CD4-positive, alpha-beta T cell treated with Interleukin-17A for 4 hours (primary cell): ENCODE data around the gene SRRM2.

Experiments
- DNase-seq: peaks from one replicate; pipeline ENCODE4 v3.0.0-alpha.2; 2020; ENCODE audit warnings: mixed read lengths

The SRRM2 gene

DNA sequence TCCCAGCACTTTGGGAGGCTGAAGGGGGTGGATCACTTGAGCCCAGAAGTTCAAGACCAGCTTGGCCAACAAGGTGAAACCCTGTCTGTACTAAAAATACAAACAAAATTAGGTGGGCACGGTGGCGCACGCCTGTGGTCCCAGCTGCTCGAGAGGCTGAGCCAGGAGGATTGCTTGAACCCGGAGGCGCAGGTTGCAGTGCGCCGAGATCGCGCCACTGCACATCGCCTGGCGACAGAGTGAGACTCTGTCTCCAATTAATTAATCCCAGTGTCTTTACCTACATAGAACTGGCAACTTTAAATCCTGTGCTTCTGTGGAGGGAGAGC is 26.2 kb downstream of the SRRM2 start:
- DNase-seq = no peak

DNA sequence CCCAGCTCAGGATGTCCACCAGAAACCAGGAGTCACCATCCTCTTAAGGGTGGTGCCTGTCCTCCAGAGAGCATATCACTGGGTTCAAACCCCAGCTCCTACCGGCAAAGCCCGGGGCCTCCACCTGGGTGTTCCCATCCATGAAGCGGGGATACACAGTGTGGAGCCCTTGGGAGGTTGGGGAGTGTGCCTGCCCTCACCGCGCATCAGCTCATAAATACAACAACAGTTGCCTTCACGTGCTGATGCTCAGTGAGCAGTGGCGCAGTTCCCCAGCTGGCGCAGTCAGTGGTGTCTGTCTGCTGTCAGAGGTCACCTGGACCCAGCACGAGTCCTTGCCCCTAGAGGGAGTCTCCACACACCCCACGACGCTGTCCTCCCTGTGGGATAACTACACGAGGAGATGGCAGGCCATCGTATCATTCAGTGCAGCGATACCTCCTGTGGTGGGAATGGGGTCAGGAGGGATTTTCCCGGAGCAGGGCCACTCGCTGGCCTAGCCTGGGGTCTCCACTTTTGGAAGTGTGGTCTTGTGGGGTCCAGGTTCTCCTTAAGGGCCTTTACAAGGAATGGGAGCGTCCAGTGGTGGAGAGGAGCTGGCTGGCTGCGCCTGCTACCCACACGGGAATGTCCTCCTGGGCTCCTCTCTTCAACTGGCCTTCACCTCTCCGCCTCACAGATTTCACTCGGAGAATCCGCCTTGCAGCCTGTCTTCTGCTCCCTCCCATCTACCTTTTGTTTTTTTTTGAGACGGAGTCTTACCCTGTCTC is 26.9 kb downstream of the SRRM2 start:
- no peak for DNase-seq

DNA sequence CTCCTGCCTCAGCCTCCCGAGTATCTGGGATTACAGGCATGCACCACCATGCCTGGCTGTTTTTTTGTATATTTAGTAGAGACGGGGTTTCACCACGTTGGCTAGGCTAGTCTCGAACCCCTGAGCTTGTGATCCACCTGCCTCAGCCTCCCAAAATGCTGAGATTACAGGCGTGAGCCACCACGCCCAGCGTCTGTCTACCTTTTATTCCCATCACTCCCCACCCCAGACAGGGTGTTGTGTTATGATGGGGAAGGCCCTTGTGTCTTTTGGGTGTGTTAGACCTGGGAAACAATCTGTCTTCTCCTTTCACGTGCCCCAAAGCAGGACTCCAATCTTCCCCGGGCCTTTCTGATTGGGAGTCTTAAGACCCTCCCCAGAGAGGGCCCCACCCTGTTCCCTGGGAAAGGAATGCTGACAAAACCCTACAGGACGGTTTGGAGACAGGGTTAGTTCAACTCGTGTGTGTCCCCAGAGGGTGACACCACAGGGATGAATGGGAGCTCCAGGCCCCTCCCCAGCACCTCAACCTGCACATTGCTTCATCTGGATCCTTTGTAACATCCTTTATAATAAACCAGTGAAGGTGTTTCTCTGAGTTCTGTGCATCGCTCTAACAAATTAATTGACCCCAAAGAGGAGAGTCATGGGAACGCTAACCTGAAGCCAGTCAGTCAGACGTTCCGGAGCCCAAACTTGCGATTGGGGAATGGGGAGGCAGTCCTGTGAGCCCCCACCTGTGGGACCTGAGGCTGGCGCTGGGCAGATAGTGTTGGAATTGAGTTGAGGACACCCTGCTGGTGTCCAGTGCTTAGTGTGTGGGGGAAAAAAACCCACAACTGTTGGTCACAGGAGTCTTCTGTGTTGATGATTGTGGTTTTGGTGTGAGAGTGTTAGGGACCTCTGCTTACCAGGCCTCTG is 27.8 kb downstream of the SRRM2 start:
- no peak for DNase-seq

DNA sequence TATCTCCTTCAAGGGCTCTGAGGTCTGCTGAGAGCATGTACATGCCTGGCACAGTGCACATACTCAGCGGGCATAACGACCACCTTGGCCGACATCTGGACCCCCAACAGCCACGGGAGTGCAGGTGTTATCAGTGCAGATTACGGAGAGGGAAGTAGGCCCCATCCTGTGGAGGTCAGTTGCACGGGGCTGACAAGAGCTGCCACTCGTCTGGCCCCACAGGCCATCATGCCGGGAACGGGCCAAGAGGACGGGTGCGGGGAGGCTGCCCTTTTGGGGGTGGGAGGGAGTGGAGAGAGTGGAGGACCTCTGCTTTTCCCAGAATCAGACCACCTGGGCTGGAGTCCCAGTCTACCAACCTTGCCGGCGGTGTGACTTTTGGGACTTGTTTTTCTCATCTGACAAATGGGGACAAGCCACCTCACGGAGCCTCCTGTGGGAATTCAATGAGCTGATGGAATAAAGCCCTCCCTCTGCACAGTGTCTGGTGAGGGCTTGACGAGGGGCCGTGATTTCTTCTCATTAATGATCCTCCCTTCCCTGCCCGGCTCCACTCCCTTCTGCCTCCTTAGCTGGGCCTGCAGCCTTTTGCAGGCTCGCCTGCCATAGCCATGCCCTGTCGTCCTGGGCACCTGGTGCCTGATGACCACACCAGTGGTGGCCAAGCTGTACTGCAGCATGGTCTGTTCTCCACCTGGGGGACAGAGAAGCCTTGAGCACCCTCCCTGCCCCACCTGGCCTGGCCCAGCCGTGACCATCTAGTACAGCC is 30.3 kb downstream of the SRRM2 start:
- DNase-seq = no peak

DNA sequence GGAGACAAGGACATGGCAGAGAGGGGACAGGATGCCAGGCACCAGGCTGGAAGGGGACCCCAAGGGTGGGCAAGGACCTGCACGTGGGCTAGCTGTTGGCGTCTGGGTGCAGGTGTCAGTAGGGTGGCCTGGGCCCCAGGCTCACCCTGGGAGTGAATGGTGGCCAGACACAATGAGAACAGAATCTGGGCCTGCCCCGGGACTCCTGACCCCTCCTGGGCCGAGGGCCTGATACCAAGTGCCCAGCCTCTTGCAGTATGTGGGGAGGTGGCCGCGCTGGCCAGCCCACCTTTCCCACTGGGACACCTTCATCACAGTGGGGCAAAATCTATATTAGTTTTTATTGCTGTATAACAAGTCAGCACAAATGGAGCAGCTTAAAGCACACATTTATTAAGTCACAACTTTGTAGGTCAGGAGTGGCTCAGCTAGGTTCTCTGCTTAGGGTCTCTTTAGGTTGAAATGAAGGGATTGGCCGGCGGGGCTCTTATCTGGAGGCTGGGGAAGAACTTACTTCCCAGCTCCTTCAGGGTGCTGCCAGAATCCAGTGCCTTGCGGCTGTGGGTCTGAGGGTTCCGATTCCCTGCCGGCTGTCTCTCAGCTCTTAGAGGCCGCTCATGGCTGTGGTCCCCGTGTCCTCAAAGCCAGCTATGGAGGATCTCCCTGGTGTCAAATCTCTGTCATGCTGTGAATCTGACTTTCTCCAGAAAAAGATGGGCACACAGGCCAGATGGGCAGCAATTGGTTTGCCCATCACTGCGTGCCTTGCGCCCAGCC is 31.3 kb downstream of the SRRM2 start:
- no peak for DNase-seq

DNA sequence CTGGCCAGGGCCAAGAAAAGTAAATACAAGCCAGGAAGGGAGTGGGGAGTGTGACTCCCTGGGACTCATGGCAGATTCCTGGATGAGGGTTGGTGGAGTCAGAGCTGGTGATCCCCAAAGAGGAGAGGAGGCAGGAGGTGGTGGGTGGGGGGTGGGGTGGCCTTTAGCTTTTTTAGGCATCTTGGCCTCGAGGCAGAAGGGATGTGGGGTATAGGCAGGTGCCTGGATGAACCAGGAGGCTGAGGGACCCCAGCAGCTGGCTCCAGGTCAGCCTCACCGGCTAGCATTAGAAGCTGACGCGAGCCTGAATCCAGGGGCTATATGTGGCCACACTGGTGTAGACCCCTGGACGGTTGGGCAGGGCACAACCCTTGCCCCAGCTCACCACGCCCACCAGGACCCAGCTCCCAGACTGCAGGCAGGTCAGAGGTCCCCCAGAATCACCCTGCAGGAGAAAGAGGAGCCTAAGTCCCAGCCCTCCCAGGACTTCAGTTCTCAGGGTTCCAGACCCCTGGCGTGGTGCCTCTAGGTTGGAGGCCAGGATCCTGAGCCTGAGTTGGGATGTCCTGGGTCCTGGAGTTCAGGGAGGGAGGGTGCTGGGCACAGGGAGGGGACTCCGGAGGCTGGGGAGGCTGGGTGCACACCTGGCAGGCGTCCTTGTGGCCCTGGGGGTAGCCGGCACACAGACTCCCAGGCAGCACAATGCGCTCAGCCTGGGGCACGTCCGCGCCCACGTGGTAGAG is 32.1 kb downstream of the SRRM2 start:
- DNase-seq = no peak

DNA sequence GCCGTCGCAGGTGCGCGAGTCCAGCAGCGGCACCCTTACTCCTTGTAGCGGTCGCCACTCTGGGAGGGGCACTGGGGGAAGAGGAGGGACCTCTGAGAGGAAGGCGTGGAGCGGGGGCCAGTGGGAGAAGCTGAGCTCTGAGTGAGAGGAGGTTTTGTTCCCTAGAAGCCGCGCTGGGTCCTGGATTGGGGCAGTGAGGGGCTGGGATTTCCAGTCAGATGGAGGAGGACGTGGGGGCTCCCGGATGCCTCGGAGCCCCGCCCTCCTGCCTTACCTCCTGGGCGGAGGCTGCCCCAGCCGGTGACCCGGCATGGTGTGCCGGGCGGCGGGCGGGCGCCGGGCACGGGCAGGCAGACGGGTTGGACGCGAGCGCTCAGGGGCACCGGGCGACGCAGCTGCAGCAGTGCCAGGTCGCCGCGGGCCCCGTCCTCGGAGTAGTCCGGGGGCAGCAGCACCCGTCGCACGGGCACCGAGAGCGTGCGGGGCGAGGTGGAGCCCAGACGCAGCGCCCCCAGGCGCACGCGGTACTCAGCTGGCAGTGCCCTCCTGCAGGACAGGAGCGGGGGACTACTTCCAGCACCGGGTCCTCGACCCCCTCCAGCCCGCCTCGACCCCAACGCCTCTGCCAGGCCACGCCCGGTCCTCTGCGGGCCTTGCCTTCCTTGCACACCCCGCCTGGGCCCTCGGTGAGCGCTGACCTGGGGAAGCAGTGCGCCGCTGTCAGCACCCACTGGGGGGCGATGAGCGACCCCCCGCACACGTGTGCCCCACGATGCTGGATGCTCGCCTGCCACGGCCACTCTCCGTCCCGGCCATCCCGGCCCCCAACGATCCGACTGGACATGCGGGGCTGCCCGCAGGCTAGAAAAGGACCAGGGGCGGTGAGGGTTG is 32.9 kb downstream of the SRRM2 start:
- peak; percentile 54 for DNase-seq

DNA sequence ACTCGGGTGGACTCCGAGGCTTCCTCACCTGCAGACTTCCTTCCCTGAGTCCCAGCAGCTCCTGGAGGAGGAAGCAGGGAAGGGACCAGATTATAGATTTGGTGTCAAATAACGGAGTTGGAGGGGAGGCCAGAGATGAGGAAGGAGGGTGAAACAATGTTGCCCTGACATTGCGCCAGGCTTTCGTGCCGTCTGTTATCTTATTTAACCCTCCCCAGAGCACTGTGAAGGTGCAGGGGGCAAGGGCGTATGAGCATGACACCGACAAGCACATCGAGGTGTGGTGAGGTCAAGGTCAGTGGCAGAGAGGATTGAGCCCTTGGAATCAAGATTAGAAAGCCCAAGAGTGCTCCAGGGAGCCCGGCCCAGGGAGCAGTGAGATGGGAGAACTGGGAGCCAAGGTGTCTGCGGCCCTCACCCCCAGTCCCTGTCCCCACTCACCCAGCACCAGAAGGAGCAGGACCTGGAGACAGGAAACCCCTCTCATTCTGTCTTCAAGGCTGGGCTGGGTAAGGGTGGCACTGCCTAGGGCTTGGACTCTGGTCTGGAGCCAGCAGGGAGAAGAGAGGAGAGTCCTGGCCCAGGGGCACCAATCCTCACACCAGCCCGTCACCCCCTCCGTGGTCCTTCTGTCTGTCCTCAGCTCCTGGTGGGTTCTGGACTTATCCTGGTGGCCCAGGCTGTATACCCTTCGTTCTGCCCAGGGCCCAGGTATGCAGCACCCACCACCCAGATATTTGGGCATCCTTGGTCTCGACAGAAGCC is 33.8 kb downstream of the SRRM2 start:
- DNase-seq = no peak

DNA sequence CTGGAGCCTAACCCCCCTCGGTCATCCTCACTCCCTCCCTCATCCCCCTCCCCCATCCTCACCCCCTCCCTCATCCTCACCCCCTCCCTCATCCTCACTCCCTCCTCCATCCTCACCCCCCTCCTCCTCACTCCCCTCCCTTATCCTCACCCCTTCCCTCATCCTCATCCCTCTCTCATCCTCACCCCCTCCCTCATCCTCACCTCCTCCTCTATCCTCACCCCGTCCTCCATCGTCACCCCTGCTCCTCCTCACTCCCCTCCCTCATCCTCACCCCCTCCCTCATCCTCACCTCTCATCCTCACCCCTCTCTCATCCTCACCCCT is 34.4 kb downstream of the SRRM2 start:
- no peak for DNase-seq

DNA sequence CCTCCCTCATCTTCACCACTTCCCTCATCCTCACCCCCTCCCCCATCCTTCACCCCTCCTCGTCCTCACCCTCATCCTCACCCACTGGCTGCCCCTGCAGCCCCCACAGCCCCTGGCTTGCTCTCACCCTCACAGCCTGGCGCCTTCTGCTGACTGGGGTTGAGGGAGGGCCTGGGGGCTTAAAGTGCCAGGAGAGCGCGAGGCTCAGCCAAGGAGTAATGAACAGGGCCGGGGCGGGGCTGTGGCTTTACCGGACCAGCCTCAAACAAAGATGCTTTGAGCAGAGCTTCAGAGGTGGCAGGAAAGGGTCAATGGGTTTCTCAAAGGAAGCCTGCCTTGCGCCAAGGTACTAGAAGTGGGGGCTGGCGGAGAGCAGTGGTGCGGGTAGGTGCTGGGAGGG is 35.0 kb downstream of the SRRM2 start, which contains the start of gene PRSS33:
TSS of gene PRSS33 (minus strand) at position 155 of the 400 bp plus-strand sequence. CDS start 1,013 bp downstream, outside the sequence.
- DNase-seq = no peak

DNA sequence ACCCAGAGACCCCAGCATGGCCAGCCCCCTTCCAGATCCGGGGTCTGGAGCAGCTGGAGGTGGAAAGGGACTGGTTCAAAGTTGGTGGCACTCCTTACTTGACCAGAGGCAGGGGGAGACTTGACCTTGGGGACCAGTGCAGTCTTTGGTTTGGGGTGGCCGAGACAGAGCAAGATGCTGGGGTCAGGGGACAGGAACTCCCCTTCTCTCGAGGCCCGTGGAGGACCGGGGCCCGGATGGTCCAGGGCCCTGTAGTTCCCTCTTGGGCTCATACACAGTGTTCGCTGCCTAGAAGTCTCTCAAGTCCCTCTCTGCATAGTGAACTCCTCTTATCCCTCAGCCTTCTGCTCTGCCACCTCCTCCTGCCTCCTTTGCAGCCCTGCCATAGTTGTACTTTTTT is 35.5 kb downstream of the SRRM2 start:
- DNase-seq = no peak

DNA sequence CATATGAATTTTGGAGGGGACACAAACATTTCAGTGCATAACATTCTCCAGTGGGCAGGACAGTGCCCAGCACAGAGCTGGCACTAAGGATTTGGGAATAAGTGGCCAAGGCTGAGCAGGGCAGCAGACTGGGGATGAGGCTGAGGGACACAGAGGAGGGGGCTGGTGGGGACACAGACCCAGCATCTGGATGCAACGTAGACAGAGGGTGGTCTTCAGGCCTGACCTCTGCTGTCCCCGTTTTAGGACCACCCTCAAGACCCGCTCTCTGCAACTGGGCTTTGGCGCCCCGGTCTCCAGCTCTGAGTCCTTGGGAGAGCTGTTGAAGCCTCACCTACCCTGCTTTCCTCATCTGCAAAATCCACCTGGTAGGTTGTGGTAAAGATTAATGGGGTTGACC is 38.2 kb downstream of the SRRM2 start:
- DNase-seq = no peak

DNA sequence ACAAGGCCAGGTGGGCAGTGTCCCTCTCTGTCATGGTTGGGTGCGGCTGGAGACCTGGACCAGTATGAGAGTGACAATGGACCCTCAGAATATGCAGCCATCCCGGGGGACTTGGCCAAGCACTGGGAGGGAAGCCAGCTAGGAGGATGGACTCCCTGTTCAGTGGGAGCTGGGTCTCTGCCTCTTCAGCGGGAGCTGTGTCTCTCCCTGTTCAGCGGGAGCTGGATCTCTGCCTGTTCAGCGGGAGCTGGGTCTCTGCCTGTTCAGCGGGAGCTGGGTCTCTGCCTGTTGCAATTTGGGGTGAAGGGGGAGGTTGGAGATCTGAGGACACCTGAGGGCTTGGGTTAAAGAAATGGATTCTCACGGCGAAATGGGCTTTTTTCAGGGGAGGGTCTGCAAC is 38.7 kb downstream of the SRRM2 start:
- no peak for DNase-seq

DNA sequence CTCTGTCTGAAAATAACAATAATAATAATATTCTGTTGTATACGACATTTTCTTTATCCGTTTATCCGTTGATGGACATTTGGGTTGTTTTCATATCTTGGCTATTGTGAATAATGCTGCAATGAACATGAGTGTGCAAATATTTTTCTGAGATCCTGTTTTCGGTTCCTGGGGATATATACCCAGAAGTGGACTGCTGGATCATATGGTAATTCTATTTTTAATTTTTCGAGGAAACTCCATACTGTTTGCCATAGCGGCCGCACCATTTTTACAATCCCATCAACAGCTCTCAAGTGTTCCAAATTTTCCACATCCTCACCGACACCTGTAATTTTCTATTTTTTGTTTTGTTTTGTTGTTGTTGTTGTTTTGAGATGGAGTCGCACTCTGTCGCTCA is 40.5 kb downstream of the SRRM2 start:
- DNase-seq = no peak

DNA sequence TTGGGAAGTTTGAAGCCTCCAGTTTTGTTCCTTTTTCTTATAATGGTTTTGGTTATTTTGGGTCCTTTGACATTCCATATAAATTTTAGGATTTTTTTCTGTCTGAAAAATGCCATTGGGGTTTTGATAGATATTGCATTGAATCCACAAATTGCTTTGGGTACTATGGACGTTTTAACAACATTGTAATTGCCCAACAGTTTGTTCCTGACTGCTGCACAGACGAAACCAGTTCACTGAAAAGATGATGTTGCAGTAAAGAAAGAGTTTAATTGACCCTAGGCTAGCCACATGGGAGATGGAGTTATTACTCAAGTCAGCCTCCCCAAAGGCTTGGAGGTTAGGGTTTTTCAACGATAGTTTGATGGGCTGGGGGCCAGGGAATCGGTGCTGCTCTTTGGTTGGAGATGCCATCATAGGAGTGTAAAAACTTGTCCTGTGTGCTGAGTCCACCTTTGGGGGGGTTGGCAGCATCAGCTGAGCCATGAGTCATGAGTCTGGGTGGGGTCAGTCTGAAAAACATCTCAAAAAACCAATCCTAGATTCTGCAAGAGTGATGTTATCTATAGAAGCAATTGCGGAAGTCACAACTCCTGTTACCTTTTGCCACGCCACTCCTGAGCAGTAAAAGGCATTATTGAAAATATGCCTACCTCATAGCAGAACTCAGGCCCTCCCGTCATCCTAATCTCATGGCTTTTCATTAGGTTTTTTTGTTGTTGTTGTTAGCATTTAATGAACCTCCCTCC is 43.1 kb downstream of the SRRM2 start:
- DNase-seq = no peak

DNA sequence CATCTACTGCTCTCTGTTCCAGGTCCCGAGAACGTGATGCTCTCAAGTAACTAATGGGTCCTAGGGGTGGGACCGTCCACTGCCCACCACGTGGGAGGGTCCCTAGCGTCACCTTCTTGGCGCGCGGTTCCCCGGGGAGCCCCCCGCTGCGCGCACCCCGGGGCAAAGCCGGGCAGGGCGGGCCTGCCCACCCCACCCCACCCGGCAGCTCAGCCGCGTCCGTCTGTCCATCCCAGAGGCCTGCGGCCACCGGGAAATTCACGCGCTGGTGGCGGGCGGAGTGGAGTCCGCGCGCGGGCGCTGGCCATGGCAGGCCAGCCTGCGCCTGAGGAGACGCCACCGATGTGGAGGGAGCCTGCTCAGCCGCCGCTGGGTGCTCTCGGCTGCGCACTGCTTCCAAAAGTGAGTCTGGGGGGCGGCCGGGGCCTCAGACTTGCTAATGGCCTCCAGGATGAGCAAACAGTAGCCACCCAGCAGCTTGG is 46.3 kb downstream of the SRRM2 start:
- DNase-seq = no peak

DNA sequence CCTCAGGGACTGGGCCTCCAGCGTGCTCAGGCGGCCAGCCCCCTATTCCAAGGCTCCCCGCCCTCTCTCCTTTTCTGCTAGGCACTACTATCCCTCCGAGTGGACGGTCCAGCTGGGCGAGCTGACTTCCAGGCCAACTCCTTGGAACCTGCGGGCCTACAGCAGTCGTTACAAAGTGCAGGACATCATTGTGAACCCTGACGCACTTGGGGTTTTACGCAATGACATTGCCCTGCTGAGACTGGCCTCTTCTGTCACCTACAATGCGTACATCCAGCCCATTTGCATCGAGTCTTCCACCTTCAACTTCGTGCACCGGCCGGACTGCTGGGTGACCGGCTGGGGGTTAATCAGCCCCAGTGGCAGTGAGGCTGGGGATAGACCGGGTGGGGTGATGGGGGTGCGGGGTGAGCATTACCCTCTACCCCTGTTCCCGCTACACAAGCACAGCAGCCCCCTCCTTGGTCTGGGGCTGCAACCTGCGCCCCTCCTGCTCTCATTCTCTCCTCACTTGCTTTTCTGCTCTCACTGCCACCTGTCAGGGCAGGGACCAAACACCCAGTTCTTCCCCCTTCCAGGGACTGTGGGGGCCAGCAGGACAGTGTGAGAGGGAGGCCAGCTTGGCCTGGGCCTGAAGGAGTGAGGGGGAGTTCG is 46.9 kb downstream of the SRRM2 start:
- DNase-seq = no peak

DNA sequence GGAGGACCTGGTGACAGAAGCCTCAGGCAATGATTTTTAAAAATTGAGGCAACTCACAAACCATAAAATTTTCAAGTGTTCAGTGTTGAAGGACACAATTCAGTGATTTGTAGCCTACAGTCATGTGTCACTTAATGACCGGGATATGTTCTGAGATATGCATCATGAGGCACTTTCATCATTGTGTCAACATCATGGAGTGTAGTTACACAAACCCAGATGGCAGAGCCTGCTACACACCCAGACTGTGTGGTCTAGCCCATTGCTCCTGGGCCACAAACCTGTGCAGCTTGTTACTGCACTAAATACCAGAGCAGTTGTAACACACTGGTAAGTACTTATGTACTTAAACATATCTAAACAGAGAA is 47.4 kb downstream of the SRRM2 start:
- DNase-seq = no peak
